GM12878 (cell line): ENCODE results near the gene MEMO1. TPM values are rescaled to one million over a fixed set of nuclear protein-coding genes. Genes with fewer than 3 reads are reported as not detected.

Experiments
- ATAC-seq: fragments of 200-7000 bp; cut with Tn5 transposase; 3 replicates; pipeline ENCODE4 v1.9.1; 2020; ENCODE audit warnings: mild to moderate bottlenecking, moderate library complexity
- BruUV-seq: library from RNA; stranded (reverse); fragments of 400-500 nt; replicated peaks from 2 replicates; lab custom pipeline; 2021; lab: Mats Ljungman, UMichigan
- CTCF ChIA-PET: fragments of 300-600 bp; sonication (Branson Sonifier 250); formaldehyde crosslinking; extraction: SDS; loops from one replicate; lab custom pipeline; 2021; ENCODE audit warnings: inconsistent platforms; lab: Yijun Ruan, JAX
- POLR2A ChIA-PET: fragments of 350-600 bp; formaldehyde crosslinking; extraction: SDS; loops from one replicate; lab custom pipeline; 2021; ENCODE audit warnings: inconsistent platforms; lab: Charles Lee
- RAD21 ChIA-PET: fragments of 300-600 bp; sonication (Branson Sonifier 250); formaldehyde crosslinking; loops from one replicate; lab custom pipeline; 2023; ENCODE audit warnings: antibody characterized with exemption; ENCODE audit not compliant: unreplicated experiment; lab: Charles Lee
- SMC1A ChIA-PET: fragments of 300-600 bp; sonication (Branson Sonifier 250); formaldehyde crosslinking; loops from one replicate; lab custom pipeline; 2023; ENCODE audit not compliant: unreplicated experiment, uncharacterized antibody; lab: Charles Lee
- DNase-seq: peaks from one replicate; pipeline ENCODE4 v3.0.0-alpha.2; 2011; ENCODE audit warnings: low read depth, low spot score
- FAIRE-seq: peaks from 3 replicates; lab custom pipeline; 2011; peaks lifted over from hg19 to GRCh38; lab: Jason Lieb, UNC
- H2AFZ ChIP-seq: 2 replicates; pipeline ENCODE4 v1.6.0; 2011; ENCODE audit warnings: low read depth, low read length, control low read depth; ENCODE audit not compliant: control insufficient read depth
- H3K27ac ChIP-seq: 2 replicates; pipeline ENCODE4 v1.5.1; 2011; ENCODE audit warnings: control low read depth; ENCODE audit not compliant: control insufficient read depth, insufficient read depth
- H3K27me3 ChIP-seq, 2 experiments: replicated peaks in 1 of 2; 2 replicates each; pipeline versions ENCODE4 v1.6.0 to v1.6.1; 2011; ENCODE audit warnings: low read length in 1 of 2; ENCODE audit not compliant: control insufficient read depth in 2 of 2, insufficient read depth in 2 of 2
- H3K36me3 ChIP-seq, 2 experiments: 2 replicates each; pipeline ENCODE4 v1.5.1; 2011; ENCODE audit warnings: low read length in 1 of 2; ENCODE audit not compliant: control insufficient read depth in 2 of 2, insufficient read depth in 2 of 2
- H3K4me1 ChIP-seq: 2 replicates; pipeline ENCODE4 v1.6.1; 2011; ENCODE audit warnings: mild to moderate bottlenecking, low read length, moderate library complexity, mixed read lengths; ENCODE audit not compliant: control insufficient read depth, insufficient read depth
- H3K4me2 ChIP-seq: 2 replicates; pipeline ENCODE4 v1.6.0; 2011; ENCODE audit warnings: control low read depth; ENCODE audit not compliant: control insufficient read depth, insufficient read depth
- H3K4me3 ChIP-seq: fragments of 200-600 bp; sonication (generic); 2 replicates; pipeline ENCODE4 v1.5.1; 2016
- H3K79me2 ChIP-seq: 2 replicates; pipeline ENCODE4 v1.6.0; 2011; ENCODE audit warnings: low read length; ENCODE audit not compliant: control insufficient read depth, insufficient read depth
- H3K9ac ChIP-seq: 2 replicates; pipeline ENCODE4 v1.8.0; 2011; ENCODE audit warnings: low read length, control low read depth, mixed read lengths; ENCODE audit not compliant: control insufficient read depth, insufficient read depth
- H3K9me3 ChIP-seq: replicated peaks from 3 replicates; pipeline ENCODE4 v1.5.1; 2011; ENCODE audit warnings: mild to moderate bottlenecking, low read length; ENCODE audit not compliant: control insufficient read depth, insufficient read depth
- H4K20me1 ChIP-seq: 2 replicates; pipeline ENCODE4 v1.6.0; 2011; ENCODE audit not compliant: control insufficient read depth, insufficient read depth
- E2F8 ChIP-seq: fragments of 450-650 bp; IDR thresholded peaks from 2 replicates; pipeline ENCODE4 v1.6.1; 2018; ENCODE audit warnings: mild to moderate bottlenecking, low read depth, moderate library complexity; ENCODE audit not compliant: partially characterized antibody
- RAD21 ChIP-seq: IDR thresholded peaks from 2 replicates; pipeline ENCODE4 v1.6.1; 2011; ENCODE audit warnings: mild to moderate bottlenecking, low read depth, low read length, moderate library complexity; ENCODE audit not compliant: insufficient read depth
- RELB ChIP-seq: fragments of 450-650 bp; IDR thresholded peaks from 2 replicates; pipeline ENCODE4 v1.6.1; 2017; ENCODE audit warnings: low read depth, mild to moderate bottlenecking, moderate library complexity
- SIN3A ChIP-seq: IDR thresholded peaks from 2 replicates; pipeline ENCODE4 v1.6.1; 2012; ENCODE audit warnings: low read depth, low read length, improper control_type of control experiment
- SREBF1 ChIP-seq: IDR thresholded peaks from 2 replicates; pipeline ENCODE4 v1.6.1; 2012; ENCODE audit warnings: mild to moderate bottlenecking, low read length
- TAF1 ChIP-seq: IDR thresholded peaks from 2 replicates; pipeline ENCODE4 v1.6.1; 2011; ENCODE audit warnings: mild to moderate bottlenecking, low read depth, low read length, borderline replicate concordance
- ZBTB40 ChIP-seq: fragments of 450-650 bp; IDR thresholded peaks from 2 replicates; pipeline ENCODE4 v1.6.1; 2016; ENCODE audit warnings: mild to moderate bottlenecking, moderate library complexity, borderline replicate concordance
- WGBS: methylation state at CpG from one replicate; pipeline ENCODE4 v1.1.6; 2016; ENCODE audit warnings: low lambda C conversion rate; ENCODE audit not compliant: insufficient replicate concordance, insufficient coverage; ENCODE audit errors: missing lambda C conversion rate; 5-methylcytosine and 5-hydroxymethylcytosine counted together
- in situ Hi-C: fragments of 300-500 bp; cut with MboI; formaldehyde crosslinking; loops from 9 replicates; pipeline ENCODE4 v1.14.3; 2018; ENCODE audit warnings: mixed read lengths
- intact Hi-C: fragments of 100-400 bp; cut with micrococcal nuclease; formaldehyde crosslinking; loops from one replicate; pipeline ENCODE4 v1.14.2; 2022; ENCODE audit not compliant: unreplicated experiment
- polyA plus RNA-seq, 11 experiments: library from polyadenylated mRNA; depleted of rRNA in 4 of 11; unstranded in 6 of 11; stranded (reverse) in 5 of 11; fragments of >200 nt; fragmentation: Nextera tagmentation in 4 of 11; fragmentation: Illumina TruSeq in 1 of 11; extraction: Ambion mirVana in 4 of 11; extraction: Trizol in 1 of 11; gene quantifications; 1 replicate in 1 of 11; 2 replicates in 10 of 11; pipeline versions ENCODE4 v1.2.1 to v1.2.3, GENCODE V29; 2011 to 2016; ENCODE audit warnings: inconsistent platforms in 2 of 11, missing spikeins in 2 of 11, low read depth in 1 of 11
- total RNA-seq, 4 experiments: library from RNA; depleted of rRNA in 3 of 4; stranded (reverse); fragments of >200 nt in 3 of 4; fragmentation: Illumina TruSeq in 1 of 4; extraction: Trizol in 1 of 4; gene quantifications; 2 replicates each; pipeline versions ENCODE4 v1.2.1 to v1.2.3, GENCODE V29; 2013 to 2021
- TF ChIP-seq, protein P1 (sequence below), 3 experiments: IDR thresholded peaks in 2 of 3; conservative IDR thresholded peaks in 1 of 3; 2 replicates each; pipeline ENCODE4 v1.5.1; 2011; ENCODE audit warnings: low read depth in 3 of 3, low read length in 3 of 3, mild to moderate bottlenecking in 3 of 3, control low read depth in 2 of 3, moderate library complexity in 2 of 3, inconsistent platforms in 1 of 3, mixed read lengths in 1 of 3; ENCODE audit not compliant: control insufficient read depth in 2 of 3, insufficient read depth in 1 of 3; ENCODE audit errors: extremely low read depth in 1 of 3

Gene MEMO1
- total and polyA plus RNA-seq, 10 of the 15 experiments (the other 5 are each of a cell fraction or from before 2014, with no cell fraction given): 39.8 to 99.1 (median 72.2) TPM

- TF ChIP-seq SREBF1 (no peak), RELB (no peak), E2F8 (no peak)
- TF ChIP-seq, all 136 proteins: peak for 0
Measured at GRCh38 chr2:31888550-31888949, 122.3 kb downstream of the MEMO1 start (continued).

GRCh38 chr2:31886700-31887099, 124.1 kb downstream of the MEMO1 start:
- no peak for DNase-seq
- Histone ChIP-seq H3K9ac (no peak overlapping the region), H3K4me1 (peaks cover 12% of the 10 kb centered on the region), H3K4me3 (no peak overlapping the region), H2AFZ (no peak overlapping the region), H3K4me2 (no peak overlapping the region), H3K27me3 (no peaks in the 10 kb centered on the region), H3K27ac (no peak overlapping the region), H3K79me2 (peaks cover 2% of the 10 kb centered on the region; the same call in 1 of the 2 replicates), H4K20me1 (no peaks in the 10 kb centered on the region), H3K36me3 (peaks cover 0 to 2% of the 10 kb centered on the region in 2 experiments; a peak in 2 of 4 replicates), H3K9me3 (no peaks in the 10 kb centered on the region)
- POLR2A ChIA-PET: interaction anchor here (0.8 to 1.7 kb wide), 4 partner anchors 21 to 279 kb away, joined by 3 to 8 read pairs (median 4); partner anchors contain the start of genes DPY30 and SLC30A6
- intact Hi-C loops (loop anchor here (10.0 kb wide), 1 partner anchor 248 kb away; no protein-coding TSS in a partner anchor), in situ Hi-C loops (no loop called here)
- BruUV-seq: no TSS peak
- 87% methylated on average over 2 of the region's 2 CpGs for WGBS
- CTCF ChIA-PET: interaction anchor here (0.6 to 2.4 kb wide), 13 partner anchors 10 to 202 kb away, joined by 3 to 14 read pairs (median 5); partner anchors contain the start of genes DPY30 and MEMO1
- no peak for FAIRE-seq
- RAD21 ChIA-PET: interaction anchor here (0.6 to 2.3 kb wide), 9 partner anchors 13 to 283 kb away, joined by 3 to 8 read pairs (median 4); partner anchors contain the start of genes DPY30, MEMO1, SLC30A6 and SPAST
- peak; percentile 89 for ATAC-seq
- SMC1A ChIA-PET: interaction anchor here (0.8 to 1.8 kb wide), 13 partner anchors 10 to 178 kb away, joined by 3 to 15 read pairs (median 3); partner anchors contain the start of gene DPY30
- TF ChIP-seq SIN3A (no peak), RAD21 (peak; percentile 67), TAF1 (no peak), ZBTB40 (no peak)
- TF ChIP-seq, protein P1, sequence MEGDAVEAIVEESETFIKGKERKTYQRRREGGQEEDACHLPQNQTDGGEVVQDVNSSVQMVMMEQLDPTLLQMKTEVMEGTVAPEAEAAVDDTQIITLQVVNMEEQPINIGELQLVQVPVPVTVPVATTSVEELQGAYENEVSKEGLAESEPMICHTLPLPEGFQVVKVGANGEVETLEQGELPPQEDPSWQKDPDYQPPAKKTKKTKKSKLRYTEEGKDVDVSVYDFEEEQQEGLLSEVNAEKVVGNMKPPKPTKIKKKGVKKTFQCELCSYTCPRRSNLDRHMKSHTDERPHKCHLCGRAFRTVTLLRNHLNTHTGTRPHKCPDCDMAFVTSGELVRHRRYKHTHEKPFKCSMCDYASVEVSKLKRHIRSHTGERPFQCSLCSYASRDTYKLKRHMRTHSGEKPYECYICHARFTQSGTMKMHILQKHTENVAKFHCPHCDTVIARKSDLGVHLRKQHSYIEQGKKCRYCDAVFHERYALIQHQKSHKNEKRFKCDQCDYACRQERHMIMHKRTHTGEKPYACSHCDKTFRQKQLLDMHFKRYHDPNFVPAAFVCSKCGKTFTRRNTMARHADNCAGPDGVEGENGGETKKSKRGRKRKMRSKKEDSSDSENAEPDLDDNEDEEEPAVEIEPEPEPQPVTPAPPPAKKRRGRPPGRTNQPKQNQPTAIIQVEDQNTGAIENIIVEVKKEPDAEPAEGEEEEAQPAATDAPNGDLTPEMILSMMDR (IDR thresholded peaks at IDR 0.05 in 2 of 3, conservative IDR thresholded peaks at IDR 0.05 in 1 of 3; ENCODE audit: control insufficient read depth in 2 of 3, extremely low read depth in 1 of 3, insufficient read depth in 1 of 3, low read depth in 3 of 3, low read length in 3 of 3): peak; percentile 50 to 54 (median 54); a peak in 5 of 6 replicates
